Measurements from ENCODE around the gene TTC13.

DNA sequence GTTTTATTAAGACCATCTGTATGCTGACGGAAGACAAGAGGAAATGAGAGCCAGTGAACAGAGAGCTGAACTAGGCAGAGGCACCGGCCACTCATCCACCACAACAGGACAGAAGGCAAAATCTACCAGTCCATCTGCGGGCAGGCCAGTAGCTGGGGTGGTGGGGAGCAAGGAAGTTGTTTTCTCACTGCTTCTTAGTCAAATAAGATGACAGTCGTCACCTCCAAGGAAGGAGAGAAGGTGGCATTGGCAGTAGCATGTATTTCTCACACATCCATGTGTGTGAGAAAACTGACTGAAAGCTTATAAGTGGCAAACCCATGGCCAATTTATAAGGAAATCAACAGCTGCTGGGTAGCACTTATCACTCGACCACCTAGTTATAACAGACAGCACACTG is 8.2 kb downstream of the TTC13 start:
- TF ChIP-seq, protein P1, sequence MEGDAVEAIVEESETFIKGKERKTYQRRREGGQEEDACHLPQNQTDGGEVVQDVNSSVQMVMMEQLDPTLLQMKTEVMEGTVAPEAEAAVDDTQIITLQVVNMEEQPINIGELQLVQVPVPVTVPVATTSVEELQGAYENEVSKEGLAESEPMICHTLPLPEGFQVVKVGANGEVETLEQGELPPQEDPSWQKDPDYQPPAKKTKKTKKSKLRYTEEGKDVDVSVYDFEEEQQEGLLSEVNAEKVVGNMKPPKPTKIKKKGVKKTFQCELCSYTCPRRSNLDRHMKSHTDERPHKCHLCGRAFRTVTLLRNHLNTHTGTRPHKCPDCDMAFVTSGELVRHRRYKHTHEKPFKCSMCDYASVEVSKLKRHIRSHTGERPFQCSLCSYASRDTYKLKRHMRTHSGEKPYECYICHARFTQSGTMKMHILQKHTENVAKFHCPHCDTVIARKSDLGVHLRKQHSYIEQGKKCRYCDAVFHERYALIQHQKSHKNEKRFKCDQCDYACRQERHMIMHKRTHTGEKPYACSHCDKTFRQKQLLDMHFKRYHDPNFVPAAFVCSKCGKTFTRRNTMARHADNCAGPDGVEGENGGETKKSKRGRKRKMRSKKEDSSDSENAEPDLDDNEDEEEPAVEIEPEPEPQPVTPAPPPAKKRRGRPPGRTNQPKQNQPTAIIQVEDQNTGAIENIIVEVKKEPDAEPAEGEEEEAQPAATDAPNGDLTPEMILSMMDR (conservative IDR thresholded peaks at IDR 0.05; ENCODE audit: low read depth, low read length): no peak
- TF ChIP-seq RCOR1 (IDR thresholded peaks at IDR 0.05; ENCODE audit: insufficient replicate concordance, low read length): no peak
- no peak for TF ChIP-seq FOS (IDR thresholded peaks at IDR 0.05; ENCODE audit: low read depth, low read length)
- no peak for TF ChIP-seq USF2 (IDR thresholded peaks at IDR 0.05; ENCODE audit: low read depth, low read length)
- TF ChIP-seq CHD1 (IDR thresholded peaks at IDR 0.05; ENCODE audit: low read depth, low read length): no peak
- no peak for TF ChIP-seq SMC3 (IDR thresholded peaks at IDR 0.05; ENCODE audit: low read depth, low read length)
